Effector memory CD8-positive, alpha-beta T cell (primary cell): ENCODE results near the gene NCOA5.

Experiments
- ATAC-seq: fragments of 150-1000 bp; cut with Tn5 transposase; replicated peaks from 2 replicates; pipeline ENCODE4 v1.10.0; 2021; ENCODE audit warnings: mild to moderate bottlenecking, moderate library complexity
- DNase-seq, 3 experiments: peaks; one replicate each; pipeline ENCODE4 v3.0.0; 2021
- H3K27ac Mint-ChIP-seq, 2 donors: one replicate each; pipeline ENCODE4 v1.8.0; 2022; ENCODE audit warnings: mild to moderate bottlenecking in 2 of 2, mixed read lengths in 2 of 2, moderate library complexity in 2 of 2
- H3K27me3 Mint-ChIP-seq, 2 donors: one replicate each; pipeline ENCODE4 v1.8.0; 2022; ENCODE audit warnings: mixed read lengths in 2 of 2
- H3K36me3 Mint-ChIP-seq: one replicate; pipeline ENCODE4 v1.8.0; 2022; ENCODE audit warnings: mild to moderate bottlenecking, moderate library complexity, mixed read lengths; ENCODE audit not compliant: insufficient read depth
- H3K4me1 Mint-ChIP-seq, 2 donors: one replicate each; pipeline ENCODE4 v1.8.0; 2022; ENCODE audit warnings: low read depth in 2 of 2, mixed read lengths in 2 of 2
- H3K4me3 Mint-ChIP-seq, 2 donors: one replicate each; pipeline ENCODE4 v1.8.0; 2022; ENCODE audit warnings: mild to moderate bottlenecking in 2 of 2, mixed read lengths in 2 of 2, moderate library complexity in 2 of 2
- H3K9me3 Mint-ChIP-seq, 2 donors: one replicate each; pipeline ENCODE4 v1.8.0; 2022; ENCODE audit warnings: mixed read lengths in 2 of 2
- total RNA-seq, 9 experiments: gene quantifications; one replicate each; lab custom pipeline; 2026; lab: John Stamatoyannopoulos, UW

NCOA5 gene
- 12.8 to 56.7 (median 48.0) reads per million in 9 experiments for total RNA-seq

GRCh38 chr20:46089417-46090388 lies at the start of gene NCOA5:
Gene NCOA5 (minus strand): TSS chr20:46089962. CDS start chr20:46079424, 10,538 bp downstream.
- ATAC-seq, result peak; percentile 87
- Mint-ChIP-seq H3K36me3 (peaks cover 14% of the 10 kb centered on the region), H3K4me1 (peaks cover 22 to 49% of the 10 kb centered on the region in 2 donors)

GRCh38 chr20:46139266-46139889 lies 49.6 kb upstream of the NCOA5 start:
- H3K36me3 Mint-ChIP-seq, result no peaks in the 10 kb centered on the region

More at GRCh38 chr20:46089417-46090388, at the start of gene NCOA5:
- no peaks in the 10 kb centered on the region for H3K27me3 Mint-ChIP-seq
- peak within 1 kb of the TSS; percentile 86 to 91 for H3K4me3 Mint-ChIP-seq
- DNase-seq, result peak; percentile 89 to 93 (median 92)
- H3K27ac Mint-ChIP-seq, result peak within 1 kb of the TSS; percentile 92 to 95
- no peaks in the 10 kb centered on the region for H3K9me3 Mint-ChIP-seq

GRCh38 chr20:46137816-46138215 lies 48.1 kb upstream of the NCOA5 start:
- peaks cover 0 to under 1% of the 10 kb centered on the region in 2 donors for H3K4me1 Mint-ChIP-seq
- no peak overlapping the region for H3K4me3 Mint-ChIP-seq
- H3K27ac Mint-ChIP-seq, result no peak overlapping the region
- DNase-seq, result no peak
- H3K9me3 Mint-ChIP-seq, result no peaks in the 10 kb centered on the region
- ATAC-seq, result no peak
- peaks cover 75 to 95% of the 10 kb centered on the region in 2 donors for H3K27me3 Mint-ChIP-seq
- H3K36me3 Mint-ChIP-seq, result no peaks in the 10 kb centered on the region

More at GRCh38 chr20:46139266-46139889, 49.6 kb upstream of the NCOA5 start:
- Mint-ChIP-seq H3K4me1 (no peaks in the 10 kb centered on the region), H3K27me3 (peaks cover 77 to 99% of the 10 kb centered on the region in 2 donors), H3K9me3 (no peaks in the 10 kb centered on the region), H3K27ac (no peak overlapping the region), H3K4me3 (no peak overlapping the region)
- ATAC-seq, result no peak
- no peak for DNase-seq

- Mint-ChIP-seq H3K36me3 (no peaks in the 10 kb centered on the region), H3K9me3 (no peaks in the 10 kb centered on the region), H3K27me3 (peaks cover 72 to 95% of the 10 kb centered on the region in 2 donors), H3K4me1 (peaks cover 0 to 4% of the 10 kb centered on the region in 2 donors), H3K27ac (no peak overlapping the region), H3K4me3 (no peak overlapping the region)
- no peak for ATAC-seq
- no peak for DNase-seq
These were observed 46.3 kb upstream of the NCOA5 start for GRCh38 chr20:46135856-46136633.

DNA sequence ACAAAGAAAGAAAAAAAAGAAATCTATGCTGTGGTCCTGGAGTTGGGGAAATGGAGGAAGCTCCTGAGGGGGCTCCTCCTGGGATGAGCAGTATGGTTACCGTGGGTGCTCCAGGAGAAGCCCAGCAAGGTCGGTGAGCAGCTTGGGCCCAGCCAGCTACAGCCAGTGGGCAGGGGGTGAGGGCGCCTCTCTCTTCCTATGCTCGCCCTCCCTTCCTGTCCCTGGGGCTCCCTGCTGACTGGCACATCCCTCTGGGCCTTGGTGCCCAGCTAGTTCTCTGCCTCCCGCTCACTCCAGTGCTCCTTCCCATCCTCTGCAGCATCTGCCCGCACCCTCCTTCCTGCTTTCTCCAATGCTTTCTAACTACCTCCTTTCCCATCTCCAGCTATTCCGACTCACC lies 45.0 kb upstream of the NCOA5 start:
- ATAC-seq (no peak), DNase-seq (no peak)
- Mint-ChIP-seq H3K27ac (no peak overlapping the region), H3K4me1 (peaks cover 0 to 4% of the 10 kb centered on the region in 2 donors), H3K9me3 (no peaks in the 10 kb centered on the region), H3K4me3 (no peak overlapping the region), H3K36me3 (no peaks in the 10 kb centered on the region), H3K27me3 (peaks cover 66 to 95% of the 10 kb centered on the region in 2 donors)

- Mint-ChIP-seq H3K36me3 (no peaks in the 10 kb centered on the region), H3K4me1 (peaks cover 0 to 4% of the 10 kb centered on the region in 2 donors), H3K27me3 (peaks cover 61 to 93% of the 10 kb centered on the region in 2 donors), H3K27ac (no peak overlapping the region), H3K9me3 (no peaks in the 10 kb centered on the region), H3K4me3 (no peak overlapping the region)
- no peak for ATAC-seq
- DNase-seq, result no peak
These were observed 44.3 kb upstream of the NCOA5 start for GRCh38 chr20:46133886-46134654.

DNA sequence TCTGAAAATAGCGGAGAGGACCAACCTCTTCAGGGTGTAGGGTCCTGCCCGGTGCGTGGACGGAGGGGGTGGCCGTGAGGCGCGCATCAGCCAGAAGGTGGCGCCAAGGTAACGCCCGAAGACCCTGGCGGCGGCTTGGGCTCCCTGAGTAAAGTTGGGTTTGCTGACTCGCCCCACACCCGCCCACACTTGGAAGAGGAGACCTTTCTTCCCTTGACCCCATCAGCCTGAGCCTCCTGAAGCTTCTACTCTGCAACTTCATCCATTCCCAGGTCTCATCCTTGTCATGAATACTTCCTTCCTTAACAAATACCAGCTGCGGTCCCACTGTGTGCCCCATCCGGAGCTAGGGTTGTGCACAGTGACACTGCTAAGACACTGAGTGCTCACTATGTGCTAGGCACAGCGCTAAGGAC lies 43.0 kb upstream of the NCOA5 start:
- ATAC-seq, result peak; percentile 82
- Mint-ChIP-seq H3K4me1 (peaks cover 0 to 4% of the 10 kb centered on the region in 2 donors), H3K27me3 (peaks cover 51 to 88% of the 10 kb centered on the region in 2 donors), H3K9me3 (no peaks in the 10 kb centered on the region), H3K4me3 (no peak overlapping the region), H3K27ac (no peak overlapping the region), H3K36me3 (peaks cover under 1% of the 10 kb centered on the region)
- DNase-seq, result peak; percentile 36 to 46 (median 46)

DNA sequence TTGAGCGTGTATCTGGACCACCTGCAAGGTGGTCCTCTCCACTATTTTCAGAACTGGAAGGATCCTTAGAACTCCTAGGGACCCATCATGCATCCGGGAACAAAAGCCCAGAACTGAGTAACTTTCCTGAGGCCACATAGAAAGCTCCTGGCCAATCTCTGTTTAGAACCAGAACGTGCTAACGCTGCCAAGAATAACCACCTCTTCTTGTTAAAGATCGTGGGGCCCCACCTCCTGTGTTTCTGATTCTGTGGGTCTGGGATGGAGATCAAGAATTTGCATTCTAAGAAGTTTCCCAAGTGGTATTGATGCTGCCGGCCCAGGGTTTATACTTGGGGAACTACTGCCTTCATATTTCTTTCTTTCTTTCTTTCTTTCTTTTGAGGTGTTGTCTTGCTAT lies 41.6 kb upstream of the NCOA5 start:
- no peaks in the 10 kb centered on the region for H3K9me3 Mint-ChIP-seq
- peaks cover 4% of the 10 kb centered on the region for H3K36me3 Mint-ChIP-seq
- peaks cover 41 to 79% of the 10 kb centered on the region in 2 donors for H3K27me3 Mint-ChIP-seq
- H3K4me3 Mint-ChIP-seq, result no peak overlapping the region
- H3K27ac Mint-ChIP-seq, result no peak overlapping the region
- ATAC-seq (no peak), DNase-seq (no peak)
- peaks cover 0 to 4% of the 10 kb centered on the region in 2 donors for H3K4me1 Mint-ChIP-seq

DNA sequence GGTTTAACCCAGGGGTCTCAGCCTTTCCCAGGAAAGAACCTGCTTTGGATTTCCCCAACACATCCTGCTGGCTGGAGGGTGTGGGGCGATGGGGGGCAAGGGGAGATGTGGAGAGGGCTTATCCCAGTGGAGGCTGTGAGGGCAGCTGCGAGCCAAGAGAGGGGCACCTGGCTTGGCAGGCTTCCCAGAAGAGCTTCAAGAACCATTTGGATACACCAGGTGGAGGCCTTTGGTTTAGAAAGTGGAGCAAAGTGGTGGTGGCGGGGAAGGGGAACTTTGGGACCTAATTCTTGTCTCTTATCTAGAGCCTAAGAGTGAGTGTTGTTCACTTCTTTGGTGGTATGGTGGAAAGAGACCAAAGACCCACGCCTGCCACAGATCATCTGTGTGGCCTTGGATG lies 40.8 kb upstream of the NCOA5 start:
- DNase-seq (no peak), ATAC-seq (no peak)
- Mint-ChIP-seq H3K27ac (no peak overlapping the region), H3K27me3 (peaks cover 36 to 79% of the 10 kb centered on the region in 2 donors), H3K36me3 (peaks cover 4% of the 10 kb centered on the region), H3K9me3 (no peaks in the 10 kb centered on the region), H3K4me3 (no peak overlapping the region), H3K4me1 (peaks cover 0 to 4% of the 10 kb centered on the region in 2 donors)

DNA sequence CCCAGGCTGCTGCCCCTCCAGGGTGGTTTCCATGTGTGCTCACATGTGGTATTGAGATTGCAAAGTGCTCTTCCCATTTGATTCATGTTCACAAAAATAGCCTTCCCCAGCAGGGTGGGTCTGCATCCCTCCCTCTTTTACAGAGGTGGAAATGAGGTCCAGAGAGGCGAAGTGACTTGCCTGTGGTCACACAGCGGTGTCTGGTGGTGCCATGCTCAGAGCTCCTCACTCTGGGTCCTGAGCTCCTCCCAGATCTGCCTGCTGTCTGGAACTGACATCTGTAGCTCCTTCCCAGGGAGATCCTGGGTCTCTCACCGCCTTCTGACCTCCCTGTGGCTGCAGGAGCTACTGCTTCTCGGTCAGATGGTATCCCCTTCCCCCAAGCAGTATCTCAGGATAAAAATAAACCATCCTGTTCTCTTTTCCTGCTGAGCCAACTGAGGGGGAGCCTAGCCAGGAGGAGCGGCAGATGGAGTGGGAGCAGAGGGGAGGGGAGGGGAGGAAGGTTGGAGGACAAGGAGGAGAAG lies 40.3 kb upstream of the NCOA5 start:
- no peaks in the 10 kb centered on the region for H3K9me3 Mint-ChIP-seq

DNA sequence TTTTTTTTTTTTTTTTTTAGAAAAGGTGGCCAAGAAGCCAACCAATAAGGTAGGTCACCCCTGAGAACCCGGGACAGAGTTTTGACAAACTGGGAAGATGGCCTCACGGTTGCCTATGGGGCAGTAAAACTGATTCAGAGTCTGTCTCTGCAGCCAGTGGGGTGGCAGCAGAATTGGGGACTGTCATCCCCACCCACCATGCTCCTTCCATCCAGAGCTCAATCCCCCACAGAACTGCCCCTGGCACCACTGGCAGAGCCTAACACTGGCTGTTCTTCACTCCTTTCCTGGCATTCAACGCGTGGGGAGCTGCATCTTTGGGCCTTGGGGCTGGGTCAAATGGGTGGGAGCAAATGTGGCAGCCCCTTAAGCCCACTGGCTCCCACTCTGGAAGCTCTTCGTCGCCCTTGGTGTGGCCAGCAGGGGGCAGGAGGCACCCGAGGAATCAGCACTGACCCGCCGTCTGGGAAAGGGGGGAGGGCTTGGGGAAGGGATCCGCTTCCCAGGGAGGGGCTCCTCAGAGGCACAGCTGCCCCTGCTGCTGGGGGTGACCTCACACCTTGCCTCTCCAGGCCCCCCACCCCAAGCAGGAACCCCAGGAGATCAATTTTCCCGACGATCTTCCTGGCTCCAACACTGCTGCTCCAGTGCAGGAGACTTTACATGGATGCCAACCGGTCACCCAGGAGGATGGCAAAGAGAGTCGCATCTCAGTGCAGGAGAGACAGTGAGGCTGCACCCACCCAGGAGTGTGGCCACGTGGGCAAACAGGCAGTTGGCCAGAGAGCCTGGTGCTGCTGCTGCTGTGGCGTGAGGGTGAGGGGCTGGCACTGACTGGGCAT lies 38.8 kb upstream of the NCOA5 start:
- no peak overlapping the region for H3K4me3 Mint-ChIP-seq

More for the DNA sequence above, 40.3 kb upstream of the NCOA5 start:
- ATAC-seq (no peak), DNase-seq (no peak)
- peaks cover 36 to 78% of the 10 kb centered on the region in 2 donors for H3K27me3 Mint-ChIP-seq
- H3K4me1 Mint-ChIP-seq, result peaks cover 0 to 4% of the 10 kb centered on the region in 2 donors
- H3K36me3 Mint-ChIP-seq, result peaks cover 4% of the 10 kb centered on the region
- H3K4me3 Mint-ChIP-seq, result no peak overlapping the region
- H3K27ac Mint-ChIP-seq, result no peak overlapping the region

More for the DNA sequence above, 38.8 kb upstream of the NCOA5 start:
- H3K27ac Mint-ChIP-seq, result no peak overlapping the region
- peaks cover 32 to 67% of the 10 kb centered on the region in 2 donors for H3K27me3 Mint-ChIP-seq
- ATAC-seq, result no peak
- peaks cover 0 to 4% of the 10 kb centered on the region in 2 donors for H3K4me1 Mint-ChIP-seq
- DNase-seq, result no peak
- H3K36me3 Mint-ChIP-seq, result peaks cover 8% of the 10 kb centered on the region
- H3K9me3 Mint-ChIP-seq, result no peaks in the 10 kb centered on the region
